Measurements from ENCODE around the gene SIRT1. TPM values are rescaled to one million over a fixed set of nuclear protein-coding genes. Genes with fewer than 3 reads are reported as not detected.
"Not testable (repeated sequence)": the region's sequence is repeated elsewhere in the genome, so short reads cannot be mapped to it uniquely, and the experiment has no call there.

SIRT1 gene
- total RNA-seq, 1 experiment from 2014 or later = 13.7 TPM

GRCh38 chr10:67955614-67956013 is 71.2 kb downstream of the SIRT1 start:
- no peak for DNase-seq (ENCODE audit: low read depth)

- no peak for DNase-seq (ENCODE audit: low read depth)
These were observed 75.5 kb downstream of the SIRT1 start for GRCh38 chr10:67959839-67960476.

DNA sequence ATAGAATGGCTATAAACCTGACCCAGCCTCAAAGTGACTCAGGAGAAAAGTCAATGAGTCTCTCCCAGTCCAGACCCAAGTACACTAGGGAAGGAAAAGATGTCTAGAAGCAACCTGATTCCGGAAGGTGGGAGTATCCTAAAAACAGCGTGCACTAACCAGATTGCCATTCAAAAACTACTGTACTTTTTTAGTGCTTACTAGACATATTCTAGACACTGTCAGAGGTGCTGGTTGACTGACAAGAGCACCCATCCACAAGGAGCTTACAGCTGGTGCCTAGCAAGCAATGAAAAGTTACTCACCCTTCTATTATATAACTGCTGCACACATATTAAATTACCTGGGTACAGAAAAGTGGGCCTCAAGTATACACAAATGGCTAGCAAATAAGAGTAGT is 81.0 kb downstream of the SIRT1 start:
- DNase-seq (ENCODE audit: low read depth) = no peak

DNA sequence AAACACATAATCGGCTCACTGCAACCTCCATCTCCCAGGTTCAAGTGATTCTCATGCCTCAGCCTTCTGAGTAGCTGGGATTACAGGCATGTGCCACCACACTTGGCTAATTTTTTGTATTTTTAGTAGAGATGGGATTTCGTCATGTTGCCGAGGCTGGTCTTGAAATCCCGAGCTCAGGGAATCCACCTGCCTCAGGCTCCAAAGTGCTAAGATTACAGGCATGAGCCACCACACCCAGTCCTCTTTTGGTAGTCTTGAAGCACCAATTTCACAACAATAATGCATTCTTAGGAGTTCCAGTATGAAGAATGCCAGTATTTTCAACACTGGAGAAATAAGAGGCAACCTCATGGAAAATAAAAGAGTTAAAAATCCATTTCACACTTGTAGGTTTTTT is 81.6 kb downstream of the SIRT1 start:
- not testable (repeated sequence) for DNase-seq (ENCODE audit: low read depth)

Other genes with a start within 250 kb of the SIRT1 start
- gene CTNNA3, start 188.5 kb upstream of the SIRT1 start, total RNA-seq (2014; rRNA removed; shearing (Covaris generic)) = not detected in 2 replicates
- gene DNAJC12, start 46.5 kb upstream of the SIRT1 start, total RNA-seq (2014; rRNA removed; shearing (Covaris generic)) = 3.5 and 3.9 TPM in 2 replicates
- 41.2 and 41.3 TPM in 2 replicates for gene HERC4, start 190.6 kb downstream of the SIRT1 start, total RNA-seq (2014; rRNA removed; shearing (Covaris generic))
- gene MYPN, start 224.8 kb downstream of the SIRT1 start, total RNA-seq (2014; rRNA removed; shearing (Covaris generic)) = 1.4 and 1.8 TPM in 2 replicates